ENCODE measurements around the gene PALLD. TPM values are rescaled to one million over a fixed set of nuclear protein-coding genes. Genes with fewer than 3 reads are reported as not detected.
"Not testable (repeated sequence)": the region's sequence is repeated elsewhere in the genome, so short reads cannot be mapped to it uniquely, and the experiment has no call there.

The PALLD gene
- total RNA-seq, 1 experiment from 2014 or later: 26.7 TPM

DNA sequence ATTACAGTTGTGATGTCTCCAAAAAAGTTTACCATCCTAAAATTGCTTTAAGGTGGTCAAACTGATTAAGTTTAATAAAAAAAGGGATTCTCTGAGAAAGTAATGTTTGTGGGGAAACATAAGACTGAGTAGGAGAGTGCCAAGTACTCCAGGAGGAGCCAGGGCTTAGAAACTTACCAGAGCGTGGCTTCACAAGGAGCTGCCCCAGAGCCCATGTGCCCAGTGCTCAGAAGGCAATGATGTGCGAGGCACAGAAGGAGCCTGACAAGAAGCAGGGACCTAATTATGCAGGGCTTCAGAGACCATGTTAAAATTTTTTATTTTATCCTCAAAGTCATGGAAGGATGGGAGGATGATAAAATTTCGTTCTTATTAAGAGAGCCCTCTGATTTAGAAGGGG lies 204.2 kb downstream of the PALLD start:
- no TSS peak for BruUV-seq (replicated peaks)
- CTCF ChIA-PET: no interaction called here
- no peak for TF ChIP-seq EZH2 (IDR thresholded peaks at IDR 0.05; ENCODE audit: low read length, unreplicated experiment)
- TF ChIP-seq, protein P1, sequence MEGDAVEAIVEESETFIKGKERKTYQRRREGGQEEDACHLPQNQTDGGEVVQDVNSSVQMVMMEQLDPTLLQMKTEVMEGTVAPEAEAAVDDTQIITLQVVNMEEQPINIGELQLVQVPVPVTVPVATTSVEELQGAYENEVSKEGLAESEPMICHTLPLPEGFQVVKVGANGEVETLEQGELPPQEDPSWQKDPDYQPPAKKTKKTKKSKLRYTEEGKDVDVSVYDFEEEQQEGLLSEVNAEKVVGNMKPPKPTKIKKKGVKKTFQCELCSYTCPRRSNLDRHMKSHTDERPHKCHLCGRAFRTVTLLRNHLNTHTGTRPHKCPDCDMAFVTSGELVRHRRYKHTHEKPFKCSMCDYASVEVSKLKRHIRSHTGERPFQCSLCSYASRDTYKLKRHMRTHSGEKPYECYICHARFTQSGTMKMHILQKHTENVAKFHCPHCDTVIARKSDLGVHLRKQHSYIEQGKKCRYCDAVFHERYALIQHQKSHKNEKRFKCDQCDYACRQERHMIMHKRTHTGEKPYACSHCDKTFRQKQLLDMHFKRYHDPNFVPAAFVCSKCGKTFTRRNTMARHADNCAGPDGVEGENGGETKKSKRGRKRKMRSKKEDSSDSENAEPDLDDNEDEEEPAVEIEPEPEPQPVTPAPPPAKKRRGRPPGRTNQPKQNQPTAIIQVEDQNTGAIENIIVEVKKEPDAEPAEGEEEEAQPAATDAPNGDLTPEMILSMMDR (conservative IDR thresholded peaks at IDR 0.05; ENCODE audit: low read depth, low read length): no peak
- no peak for TF ChIP-seq EZH2phosphoT487 (IDR thresholded peaks at IDR 0.05; ENCODE audit: borderline replicate concordance, low read length)
- Histone ChIP-seq H3K4me3 (ENCODE audit: low read length) (no peak overlapping the region), H3K9me2 (replicated peaks; ENCODE audit: low read length) (no peaks in the 10 kb centered on the region), H3K27me3 (ENCODE audit: low read length) (no peaks in the 10 kb centered on the region), H3K4me1 (ENCODE audit: insufficient read depth, low read length) (peaks cover 10% of the 10 kb centered on the region), H3K9ac (ENCODE audit: low read length) (no peak overlapping the region), H2AFZ (ENCODE audit: low read length) (no peak overlapping the region), H3K79me2 (ENCODE audit: low read length) (no peaks in the 10 kb centered on the region), H3F3A (ENCODE audit: low read length, unreplicated experiment) (no peaks in the 10 kb centered on the region), H3K4me2 (ENCODE audit: low read length) (no peak overlapping the region), H3K36me3 (ENCODE audit: low read depth, low read length) (peaks cover 4% of the 10 kb centered on the region; the same call in 1 of the 2 replicates), H3K27ac (ENCODE audit: low read length) (no peak overlapping the region), H3K9me3 (ENCODE audit: low read length) (no peaks in the 10 kb centered on the region), H4K20me1 (ENCODE audit: low read length) (no peaks in the 10 kb centered on the region)
- POLR2A ChIA-PET (ENCODE audit: unreplicated experiment): no interaction called here
- no peak for DNase-seq
- intact Hi-C loops (cut with micrococcal nuclease): no loop called here
- no peak for ATAC-seq

- H3K9me2 ChIP-seq (replicated peaks; ENCODE audit: low read length); H3K27me3 ChIP-seq (ENCODE audit: low read length); POLR2A ChIA-PET (ENCODE audit: unreplicated experiment); H3K4me2 ChIP-seq (ENCODE audit: low read length); H3K9ac ChIP-seq (ENCODE audit: low read length); CTCF ChIA-PET; intact Hi-C loops (cut with micrococcal nuclease); H3K9me3 ChIP-seq (ENCODE audit: low read length); ATAC-seq; H3K36me3 ChIP-seq (ENCODE audit: low read depth, low read length); H3K4me3 ChIP-seq (ENCODE audit: low read length); BruUV-seq (replicated peaks); H3F3A ChIP-seq (ENCODE audit: low read length, unreplicated experiment); H3K27ac ChIP-seq (ENCODE audit: low read length); H4K20me1 ChIP-seq (ENCODE audit: low read length); H3K79me2 ChIP-seq (ENCODE audit: low read length); H2AFZ ChIP-seq (ENCODE audit: low read length); DNase-seq: not testable (repeated sequence)
- peaks cover 18% of the 10 kb centered on the region for H3K4me1 ChIP-seq (ENCODE audit: insufficient read depth, low read length)
These were observed 205.8 kb downstream of the PALLD start for GRCh38 chr4:168702581-168703087.

DNA sequence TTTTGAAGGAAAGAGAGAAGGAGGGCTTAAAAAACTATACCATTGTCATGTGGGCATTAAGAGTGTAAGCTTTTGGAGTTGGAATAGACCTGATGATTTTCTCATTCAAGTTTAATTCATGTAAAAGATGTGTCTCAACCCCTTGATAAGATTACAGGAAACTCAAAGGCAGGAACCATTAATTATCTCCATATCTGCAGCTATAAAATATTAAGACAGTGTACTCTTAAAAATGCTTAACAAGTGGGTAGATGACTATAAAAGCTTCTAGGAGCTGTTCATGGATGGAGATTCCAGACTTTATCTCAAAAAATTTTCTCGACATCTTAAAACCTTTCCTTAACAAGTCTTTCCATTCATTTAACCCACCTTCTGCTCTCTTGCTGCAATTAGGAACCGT lies 208.3 kb downstream of the PALLD start:
- intact Hi-C loops (cut with micrococcal nuclease): no loop called here
- CTCF ChIA-PET: no interaction called here

More for the DNA sequence above, 208.3 kb downstream of the PALLD start:
- Histone ChIP-seq H3K27me3 (ENCODE audit: low read length) (no peaks in the 10 kb centered on the region), H3K79me2 (ENCODE audit: low read length) (no peaks in the 10 kb centered on the region), H3K4me1 (ENCODE audit: insufficient read depth, low read length) (peaks cover 16% of the 10 kb centered on the region), H3K9me2 (replicated peaks; ENCODE audit: low read length) (no peaks in the 10 kb centered on the region), H3F3A (ENCODE audit: low read length, unreplicated experiment) (no peaks in the 10 kb centered on the region), H3K9me3 (ENCODE audit: low read length) (no peaks in the 10 kb centered on the region), H4K20me1 (ENCODE audit: low read length) (no peaks in the 10 kb centered on the region), H3K27ac (ENCODE audit: low read length) (no peak overlapping the region), H2AFZ (ENCODE audit: low read length) (no peak overlapping the region), H3K9ac (ENCODE audit: low read length) (no peak overlapping the region), H3K4me2 (ENCODE audit: low read length) (no peak overlapping the region), H3K36me3 (ENCODE audit: low read depth, low read length) (no peaks in the 10 kb centered on the region), H3K4me3 (ENCODE audit: low read length) (no peak overlapping the region)
- DNase-seq: no peak
- TF ChIP-seq, protein P1 (conservative IDR thresholded peaks at IDR 0.05; ENCODE audit: low read depth, low read length): no peak
- TF ChIP-seq EZH2phosphoT487 (IDR thresholded peaks at IDR 0.05; ENCODE audit: borderline replicate concordance, low read length): no peak
- TF ChIP-seq EZH2 (IDR thresholded peaks at IDR 0.05; ENCODE audit: low read length, unreplicated experiment): no peak
- POLR2A ChIA-PET (ENCODE audit: unreplicated experiment): no interaction called here
- no peak for ATAC-seq
- BruUV-seq (replicated peaks): no TSS peak
